ENCODE results near the gene CTDSPL. TPM values are rescaled to one million over a fixed set of nuclear protein-coding genes. Genes with fewer than 3 reads are reported as not detected.

Gene CTDSPL
- total and polyA plus RNA-seq, 2 of the 13 experiments (the other 11 are each of a cell fraction or from before 2014, with no cell fraction given) = 26.1 to 142 TPM

DNA sequence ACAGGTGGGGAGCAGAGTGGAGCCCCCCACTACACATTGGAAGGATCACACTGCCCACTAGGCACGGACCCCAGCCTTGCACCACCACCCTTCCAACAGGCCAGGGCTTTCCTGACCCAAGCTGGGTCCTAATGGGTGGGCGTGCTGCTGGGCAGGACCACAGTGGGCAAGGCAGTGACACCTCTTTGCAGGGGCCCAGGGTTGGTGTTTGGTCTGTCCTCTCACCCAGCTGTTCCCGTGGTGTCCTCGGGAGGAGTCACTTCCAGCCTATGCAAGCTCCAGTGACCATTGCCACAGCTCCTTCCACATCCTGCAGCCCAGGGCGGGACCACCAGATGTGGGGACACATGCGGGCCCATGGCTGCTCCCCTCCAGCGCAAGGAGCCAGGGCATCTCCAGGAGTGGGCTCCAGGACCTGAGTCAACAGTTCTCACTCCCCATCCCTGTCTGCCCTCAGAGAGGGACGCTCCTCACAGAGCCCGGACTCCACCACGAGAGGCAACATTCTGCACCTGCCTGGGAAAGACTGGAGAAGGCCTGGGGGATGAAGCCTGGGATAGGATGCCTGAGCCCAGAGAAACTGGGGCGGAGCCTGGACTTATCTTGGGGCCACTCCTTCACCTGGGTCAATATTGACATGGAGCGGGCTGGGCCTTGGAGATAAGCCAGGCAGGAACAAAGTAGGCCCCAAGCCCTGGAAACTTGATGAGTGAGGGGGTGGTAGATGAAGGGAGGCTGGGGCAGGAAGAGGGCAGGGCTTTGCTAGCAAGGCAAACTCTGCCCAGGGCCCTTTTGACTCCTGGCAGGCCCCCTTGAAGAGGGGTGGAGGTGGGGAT lies 125.0 kb downstream of the CTDSPL start:
- CTCF ChIA-PET (ENCODE audit: low intra/inter-chr PET ratio, low total read pairs) = no interaction called here
- peak; percentile 81 for DNase-seq (ENCODE audit: low spot score)
- POLR2A ChIA-PET = interaction anchor here (1.0 to 1.5 kb wide), 2 partner anchors 10 to 22 kb away, joined by 3 to 4 read pairs; no protein-coding TSS in a partner anchor
- H3K4me1 ChIP-seq (ENCODE audit: insufficient read depth, low read length) = peaks cover 64% of the 10 kb centered on the region
- no TSS peak for BruUV-seq (replicated peaks)
- H4K20me1 ChIP-seq (ENCODE audit: insufficient read depth, low read length) = no peaks in the 10 kb centered on the region
- peaks cover 12 to 21% of the 10 kb centered on the region in 2 experiments for H3K36me3 ChIP-seq (replicated peaks in 1 of 2; ENCODE audit: control insufficient read depth in 1 of 2, insufficient read depth in 2 of 2, low read length in 2 of 2)
- no peak overlapping the region for H3K9ac ChIP-seq (ENCODE audit: insufficient read depth, low read depth, low read length)
- in situ Hi-C loops (cut with HindIII; ENCODE audit: extremely low pct_ligation_motif_present, low pct_unique_long_range_greater_than_20kb) (no loop called here), intact Hi-C loops (cut with micrococcal nuclease; ENCODE audit: unreplicated experiment) (no loop called here)
- H3K9me3 ChIP-seq (ENCODE audit: low read length) = no peaks in the 10 kb centered on the region
- peaks cover 1 to 6% of the 10 kb centered on the region in 2 experiments; a peak in 4 of 5 replicates for H3K27me3 ChIP-seq (ENCODE audit: control insufficient read depth in 1 of 2, insufficient read depth in 2 of 2, low read length in 2 of 2)
- no peak overlapping the region for H2AFZ ChIP-seq (ENCODE audit: low read length)
- H3K27ac ChIP-seq (ENCODE audit: extremely low read length, insufficient read depth, low read length) = no peak overlapping the region
- no peaks in the 10 kb centered on the region for H3K79me2 ChIP-seq (ENCODE audit: insufficient read depth, low read length)
- peak; percentile 68 for ATAC-seq
- H3K4me2 ChIP-seq (ENCODE audit: low read depth, low read length) = peak overlapping the region; percentile 43
- WGBS (ENCODE audit: low lambda C conversion rate) = 3% methylated on average over 5 of the region's 12 CpGs
- FAIRE-seq = peak; percentile 73
- H3K4me3 ChIP-seq (replicated peaks in 1 of 3; ENCODE audit: insufficient read depth in 1 of 3, low read depth in 2 of 3, low read length in 3 of 3) = peak overlapping the region in 1 of 3 experiments; percentile 12; a peak in 1 of 6 replicates
- no peak for TF ChIP-seq TGIF2 (CRISPR knock-in tag; IDR thresholded peaks at IDR 0.05)
- TF ChIP-seq, protein P1, sequence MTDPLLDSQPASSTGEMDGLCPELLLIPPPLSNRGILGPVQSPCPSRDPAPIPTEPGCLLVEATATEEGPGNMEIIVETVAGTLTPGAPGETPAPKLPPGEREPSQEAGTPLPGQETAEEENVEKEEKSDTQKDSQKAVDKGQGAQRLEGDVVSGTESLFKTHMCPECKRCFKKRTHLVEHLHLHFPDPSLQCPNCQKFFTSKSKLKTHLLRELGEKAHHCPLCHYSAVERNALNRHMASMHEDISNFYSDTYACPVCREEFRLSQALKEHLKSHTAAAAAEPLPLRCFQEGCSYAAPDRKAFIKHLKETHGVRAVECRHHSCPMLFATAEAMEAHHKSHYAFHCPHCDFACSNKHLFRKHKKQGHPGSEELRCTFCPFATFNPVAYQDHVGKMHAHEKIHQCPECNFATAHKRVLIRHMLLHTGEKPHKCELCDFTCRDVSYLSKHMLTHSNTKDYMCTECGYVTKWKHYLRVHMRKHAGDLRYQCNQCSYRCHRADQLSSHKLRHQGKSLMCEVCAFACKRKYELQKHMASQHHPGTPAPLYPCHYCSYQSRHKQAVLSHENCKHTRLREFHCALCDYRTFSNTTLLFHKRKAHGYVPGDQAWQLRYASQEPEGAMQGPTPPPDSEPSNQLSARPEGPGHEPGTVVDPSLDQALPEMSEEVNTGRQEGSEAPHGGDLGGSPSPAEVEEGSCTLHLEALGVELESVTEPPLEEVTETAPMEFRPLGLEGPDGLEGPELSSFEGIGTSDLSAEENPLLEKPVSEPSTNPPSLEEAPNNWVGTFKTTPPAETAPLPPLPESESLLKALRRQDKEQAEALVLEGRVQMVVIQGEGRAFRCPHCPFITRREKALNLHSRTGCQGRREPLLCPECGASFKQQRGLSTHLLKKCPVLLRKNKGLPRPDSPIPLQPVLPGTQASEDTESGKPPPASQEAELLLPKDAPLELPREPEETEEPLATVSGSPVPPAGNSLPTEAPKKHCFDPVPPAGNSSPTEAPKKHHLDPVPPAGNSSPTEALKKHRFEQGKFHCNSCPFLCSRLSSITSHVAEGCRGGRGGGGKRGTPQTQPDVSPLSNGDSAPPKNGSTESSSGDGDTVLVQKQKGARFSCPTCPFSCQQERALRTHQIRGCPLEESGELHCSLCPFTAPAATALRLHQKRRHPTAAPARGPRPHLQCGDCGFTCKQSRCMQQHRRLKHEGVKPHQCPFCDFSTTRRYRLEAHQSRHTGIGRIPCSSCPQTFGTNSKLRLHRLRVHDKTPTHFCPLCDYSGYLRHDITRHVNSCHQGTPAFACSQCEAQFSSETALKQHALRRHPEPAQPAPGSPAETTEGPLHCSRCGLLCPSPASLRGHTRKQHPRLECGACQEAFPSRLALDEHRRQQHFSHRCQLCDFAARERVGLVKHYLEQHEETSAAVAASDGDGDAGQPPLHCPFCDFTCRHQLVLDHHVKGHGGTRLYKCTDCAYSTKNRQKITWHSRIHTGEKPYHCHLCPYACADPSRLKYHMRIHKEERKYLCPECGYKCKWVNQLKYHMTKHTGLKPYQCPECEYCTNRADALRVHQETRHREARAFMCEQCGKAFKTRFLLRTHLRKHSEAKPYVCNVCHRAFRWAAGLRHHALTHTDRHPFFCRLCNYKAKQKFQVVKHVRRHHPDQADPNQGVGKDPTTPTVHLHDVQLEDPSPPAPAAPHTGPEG (CRISPR knock-in tag; IDR thresholded peaks at IDR 0.05) = no peak
- TF ChIP-seq, protein P2, sequence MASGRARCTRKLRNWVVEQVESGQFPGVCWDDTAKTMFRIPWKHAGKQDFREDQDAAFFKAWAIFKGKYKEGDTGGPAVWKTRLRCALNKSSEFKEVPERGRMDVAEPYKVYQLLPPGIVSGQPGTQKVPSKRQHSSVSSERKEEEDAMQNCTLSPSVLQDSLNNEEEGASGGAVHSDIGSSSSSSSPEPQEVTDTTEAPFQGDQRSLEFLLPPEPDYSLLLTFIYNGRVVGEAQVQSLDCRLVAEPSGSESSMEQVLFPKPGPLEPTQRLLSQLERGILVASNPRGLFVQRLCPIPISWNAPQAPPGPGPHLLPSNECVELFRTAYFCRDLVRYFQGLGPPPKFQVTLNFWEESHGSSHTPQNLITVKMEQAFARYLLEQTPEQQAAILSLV (CRISPR knock-in tag; IDR thresholded peaks at IDR 0.05; ENCODE audit: borderline replicate concordance) = no peak
- no peak for TF ChIP-seq MED8 (CRISPR knock-in tag; IDR thresholded peaks at IDR 0.05; ENCODE audit: insufficient replicate concordance)
- TF ChIP-seq FOXC1 (CRISPR knock-in tag; IDR thresholded peaks at IDR 0.05; ENCODE audit: borderline replicate concordance) = no peak
- TF ChIP-seq, protein P3, sequence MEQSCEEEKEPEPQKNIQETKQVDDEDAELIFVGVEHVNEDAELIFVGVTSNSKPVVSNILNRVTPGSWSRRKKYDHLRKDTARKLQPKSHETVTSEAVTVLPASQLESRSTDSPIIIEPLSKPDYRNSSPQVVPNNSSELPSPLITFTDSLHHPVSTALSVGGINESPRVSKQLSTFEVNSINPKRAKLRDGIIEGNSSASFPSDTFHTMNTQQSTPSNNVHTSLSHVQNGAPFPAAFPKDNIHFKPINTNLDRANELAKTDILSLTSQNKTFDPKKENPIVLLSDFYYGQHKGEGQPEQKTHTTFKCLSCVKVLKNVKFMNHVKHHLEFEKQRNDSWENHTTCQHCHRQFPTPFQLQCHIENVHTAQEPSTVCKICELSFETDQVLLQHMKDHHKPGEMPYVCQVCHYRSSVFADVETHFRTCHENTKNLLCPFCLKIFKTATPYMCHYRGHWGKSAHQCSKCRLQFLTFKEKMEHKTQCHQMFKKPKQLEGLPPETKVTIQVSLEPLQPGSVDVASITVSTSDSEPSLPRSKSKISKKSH (CRISPR knock-in tag; IDR thresholded peaks at IDR 0.05; ENCODE audit: borderline replicate concordance) = no peak
- TF ChIP-seq FOXK2 (IDR thresholded peaks at IDR 0.05) = no peak
- no peak for TF ChIP-seq DMAP1 (CRISPR knock-in tag; IDR thresholded peaks at IDR 0.05)
- no peak for TF ChIP-seq NR2C2 (CRISPR knock-in tag; IDR thresholded peaks at IDR 0.05; ENCODE audit: borderline replicate concordance)
- TF ChIP-seq ZMYM4 (CRISPR knock-in tag; IDR thresholded peaks at IDR 0.05) = peak; percentile 56
- TF ChIP-seq EP300 (IDR thresholded peaks at IDR 0.05; ENCODE audit: low read depth in 2 of 2, low read length in 2 of 2) = peak in 1 of 2 experiments; percentile 82; a peak in 2 of 4 replicates
- peak; percentile 75; the same call in 1 of the 2 replicates for TF ChIP-seq EP300 (CRISPR knock-in tag; IDR thresholded peaks at IDR 0.05; ENCODE audit: borderline replicate concordance)

All from HepG2 (cell line).